GM18499 (cell line): ENCODE results near the gene KRTAP20-1.

Experiments used
- ATAC-seq: cut with Tn5 transposase; IDR thresholded peaks from one replicate; pipeline ENCODE4 v1.9.1; 2021; ENCODE audit warnings: moderate number of reproducible peaks; ENCODE audit not compliant: insufficient read depth, unreplicated experiment

KRTAP20-1 gene, protein sequence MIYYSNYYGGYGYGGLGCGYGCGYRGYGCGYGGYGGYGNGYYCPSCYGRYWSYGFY

DNA sequence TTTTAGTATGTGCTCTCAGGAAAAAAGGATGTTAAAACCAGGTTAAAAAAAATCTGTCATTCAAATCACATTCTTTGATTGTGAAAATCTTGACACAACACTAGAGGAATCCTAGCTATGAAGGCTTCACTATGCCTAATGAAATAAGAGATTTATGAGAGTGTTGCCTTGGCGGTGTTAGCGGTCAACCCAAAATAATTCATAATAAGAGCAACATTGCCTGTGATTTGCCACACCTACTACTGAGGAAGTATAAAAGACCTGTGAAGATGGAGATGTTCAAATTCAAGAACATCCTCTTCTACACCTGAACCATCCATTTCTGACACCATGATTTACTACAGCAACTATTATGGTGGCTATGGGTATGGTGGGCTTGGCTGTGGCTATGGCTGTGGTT lies at the start of gene KRTAP20-1:
KRTAP20-1 (plus strand) TSS at position 301 of the 400 bp plus-strand sequence; CDS start at position 331, 30 bp downstream.
- ATAC-seq = no peak

DNA sequence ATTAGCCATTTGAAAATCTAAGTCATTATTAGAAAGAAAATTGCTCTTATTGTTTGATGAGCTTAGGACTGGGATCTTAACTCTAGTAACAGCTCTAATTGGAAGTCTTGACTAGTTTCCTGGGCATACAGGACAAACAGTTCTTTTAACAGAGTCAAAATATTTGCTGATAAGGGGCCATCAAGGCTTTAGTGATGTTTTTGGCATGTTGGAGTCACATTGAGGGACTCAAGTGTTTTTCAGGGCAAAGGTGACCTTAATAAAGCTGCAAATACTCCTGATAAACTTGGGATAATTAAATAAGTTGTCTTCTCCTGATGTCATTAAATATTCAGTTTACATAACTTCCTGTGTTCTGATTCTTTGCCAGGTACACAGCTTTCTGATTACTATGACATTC lies 48.6 kb upstream of the KRTAP20-1 start:
- ATAC-seq = no peak

DNA sequence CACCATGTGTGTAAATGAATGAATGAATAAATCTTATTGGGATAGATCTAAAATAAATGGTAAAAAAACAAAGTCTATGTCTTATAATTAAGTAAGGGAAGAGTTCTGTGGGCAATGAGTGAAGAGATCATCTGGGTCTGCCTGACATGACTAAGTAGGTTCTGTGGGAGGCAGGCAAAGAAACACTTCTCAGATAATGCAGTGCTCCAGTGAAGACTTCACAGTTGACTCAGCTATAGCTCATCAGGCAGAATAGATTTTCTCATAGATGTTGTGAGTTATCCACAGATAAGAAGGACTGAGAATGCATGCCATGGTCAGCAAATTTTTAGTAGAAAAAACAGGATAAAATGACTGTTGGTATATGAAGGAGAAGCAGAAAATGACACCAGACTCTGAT lies 38.5 kb upstream of the KRTAP20-1 start:
- ATAC-seq = no peak

DNA sequence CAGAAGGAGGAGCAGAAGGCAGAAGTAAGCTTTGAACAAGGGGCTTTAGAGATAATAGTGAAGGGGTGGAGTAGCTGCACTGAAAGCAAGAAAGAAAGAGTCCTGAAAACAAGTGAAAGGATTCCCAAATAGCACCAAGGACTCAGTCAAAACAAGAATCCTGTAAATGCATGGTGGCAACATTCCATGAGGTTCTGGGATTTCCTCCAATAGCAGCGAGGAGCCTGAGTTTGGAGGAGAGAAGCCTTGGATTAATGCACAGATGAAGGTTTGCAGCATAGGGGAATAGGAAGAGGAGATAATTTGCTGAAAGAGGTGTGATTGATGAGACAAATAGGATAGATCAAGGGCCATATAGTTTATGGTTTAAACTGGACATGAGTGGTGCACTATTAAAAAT lies 36.9 kb upstream of the KRTAP20-1 start:
- ATAC-seq = no peak

DNA sequence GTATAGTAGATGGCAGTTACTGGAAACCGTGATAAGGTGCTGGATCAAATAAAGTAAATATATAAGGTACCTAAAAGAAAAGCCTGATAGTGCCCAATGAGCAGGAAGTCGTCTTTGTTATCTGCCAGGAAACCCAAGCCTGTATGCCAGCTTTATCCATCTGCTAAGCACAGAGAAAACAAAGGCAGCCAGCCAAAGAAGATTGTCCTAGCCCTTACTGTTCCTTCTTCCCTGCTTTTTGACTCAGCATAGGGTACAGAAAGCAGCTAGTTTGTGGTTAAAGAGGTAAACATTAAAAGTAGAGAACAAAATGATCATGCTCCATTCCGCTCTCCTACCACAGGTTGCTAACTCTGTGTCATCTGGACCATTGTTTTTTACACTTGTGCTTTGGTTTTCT lies 36.1 kb upstream of the KRTAP20-1 start:
- ATAC-seq = no peak

DNA sequence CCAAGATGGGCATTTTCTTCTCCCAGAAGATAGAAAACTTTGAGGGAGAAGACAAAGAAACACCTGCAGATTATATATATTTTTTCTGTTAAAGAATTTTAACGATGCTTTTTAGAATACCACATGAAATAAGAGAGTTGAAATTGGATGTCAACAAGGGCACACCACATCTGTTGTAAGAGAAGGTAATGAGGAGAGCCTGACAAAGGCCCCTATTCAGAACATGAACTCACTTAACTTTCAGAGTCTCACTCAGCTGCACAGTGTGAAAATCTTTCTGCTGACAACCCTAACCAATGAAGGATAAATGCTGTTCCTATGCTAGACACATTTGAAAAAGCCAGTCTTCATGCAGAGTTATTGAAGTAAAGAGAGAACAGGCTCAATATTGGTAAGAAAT lies 33.4 kb upstream of the KRTAP20-1 start:
- ATAC-seq = no peak

DNA sequence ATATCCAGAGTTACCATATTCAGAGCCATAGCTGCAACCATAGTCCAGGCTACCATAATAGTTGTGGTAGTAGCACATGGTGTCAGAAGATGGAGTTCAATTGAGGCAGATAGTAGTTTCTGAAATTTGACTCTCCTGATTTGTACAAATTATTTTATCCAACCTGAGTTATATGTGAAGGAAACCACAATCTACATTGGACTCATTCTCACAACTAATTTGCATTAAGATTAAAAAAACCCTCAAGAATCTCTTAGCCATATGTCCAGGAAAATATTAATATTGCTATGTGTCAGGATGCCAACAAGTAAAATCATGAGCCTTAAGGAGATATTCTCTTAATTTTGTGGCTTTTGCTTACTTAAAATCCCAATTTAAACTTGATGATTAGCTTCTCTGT lies 25.9 kb upstream of the KRTAP20-1 start, which contains the start of gene KRTAP22-2:
KRTAP22-2 (minus strand) TSS at position 101 of the 400 bp plus-strand sequence.
- no peak for ATAC-seq

DNA sequence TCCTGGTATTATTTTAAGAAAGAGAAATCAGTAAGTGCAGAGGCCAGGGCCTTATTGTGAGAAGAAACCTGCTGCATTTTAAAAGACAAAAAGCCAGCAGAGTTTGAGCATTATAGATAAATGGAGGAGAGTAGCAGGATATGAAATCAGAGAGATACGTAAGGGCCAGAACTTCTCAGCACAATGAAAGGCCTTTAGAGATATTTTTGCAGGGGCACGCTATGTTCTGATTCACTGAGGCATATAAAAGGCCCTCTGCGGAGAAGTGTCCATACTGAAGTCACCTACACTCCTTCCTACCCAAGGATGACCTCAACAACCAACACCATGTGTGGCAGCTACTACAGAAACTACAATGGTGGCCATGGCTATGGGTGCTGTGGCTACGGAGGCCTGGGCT lies 24.1 kb upstream of the KRTAP20-1 start, which contains the start of gene KRTAP6-3:
KRTAP6-3 (plus strand) TSS at position 301 of the 400 bp plus-strand sequence; CDS start at position 307, 6 bp downstream.
- ATAC-seq = no peak

DNA sequence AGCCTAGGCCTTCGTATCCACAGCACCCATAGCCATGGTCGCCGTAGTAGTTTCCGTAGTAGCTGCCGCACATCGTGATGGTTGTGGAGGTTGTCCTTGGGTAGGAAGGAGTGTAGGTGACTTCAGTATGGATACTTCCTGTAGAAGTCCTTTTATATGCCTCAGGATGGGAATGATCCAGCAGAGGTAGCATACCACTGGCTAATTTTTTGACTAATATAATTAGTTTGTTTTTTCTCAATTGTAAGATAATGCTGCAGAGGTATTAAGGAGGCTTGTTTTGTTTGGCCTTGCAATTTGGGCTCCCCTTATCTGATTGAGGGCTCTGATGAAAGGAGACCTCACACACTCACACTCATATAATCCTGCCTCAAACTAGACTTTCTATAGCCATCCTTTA lies 17.4 kb upstream of the KRTAP20-1 start, which contains the start of gene KRTAP6-2:
KRTAP6-2 (minus strand) TSS at position 101 of the 400 bp plus-strand sequence; CDS start at position 73, 28 bp downstream.
- ATAC-seq = no peak

DNA sequence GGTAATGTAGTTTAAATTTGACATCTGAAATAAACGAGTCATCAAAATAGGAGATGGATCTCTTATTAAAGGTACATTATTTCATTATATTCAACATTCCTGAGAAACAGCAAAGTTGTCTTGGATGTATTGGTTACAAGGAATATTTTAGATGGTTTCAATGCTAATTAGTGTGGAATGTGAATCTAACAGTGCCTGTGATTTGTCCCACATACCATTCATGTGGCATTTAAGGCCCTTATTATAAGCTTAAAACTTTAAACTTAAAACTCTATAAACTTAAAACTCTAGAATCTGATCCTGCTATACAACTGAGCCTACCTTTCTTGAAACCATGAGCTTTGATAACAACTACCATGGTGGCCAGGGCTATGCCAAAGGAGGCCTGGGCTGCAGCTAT lies 15.4 kb upstream of the KRTAP20-1 start, which contains the start of gene KRTAP22-1:
KRTAP22-1 (plus strand) TSS at position 301 of the 400 bp plus-strand sequence.
- no peak for ATAC-seq

DNA sequence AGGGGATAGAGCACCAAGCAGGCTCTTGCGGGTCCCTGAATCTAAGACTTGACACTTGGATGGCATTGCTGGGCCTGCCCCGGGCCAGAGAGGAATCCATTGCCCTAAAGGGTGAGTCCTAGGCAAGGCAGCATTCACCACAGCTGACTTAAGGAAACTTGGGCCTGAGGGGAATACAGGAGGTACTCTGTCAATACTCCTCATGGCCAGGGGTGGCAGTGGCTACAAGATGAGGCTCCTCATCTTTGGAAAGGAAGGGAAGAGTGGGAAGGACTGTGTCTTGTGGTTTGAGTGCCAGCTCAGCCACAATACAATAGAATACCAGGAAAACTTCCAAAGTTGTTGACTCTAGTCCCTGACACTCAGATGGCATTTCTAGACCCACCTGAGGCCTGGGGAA lies 10.3 kb upstream of the KRTAP20-1 start:
- ATAC-seq = no peak

DNA sequence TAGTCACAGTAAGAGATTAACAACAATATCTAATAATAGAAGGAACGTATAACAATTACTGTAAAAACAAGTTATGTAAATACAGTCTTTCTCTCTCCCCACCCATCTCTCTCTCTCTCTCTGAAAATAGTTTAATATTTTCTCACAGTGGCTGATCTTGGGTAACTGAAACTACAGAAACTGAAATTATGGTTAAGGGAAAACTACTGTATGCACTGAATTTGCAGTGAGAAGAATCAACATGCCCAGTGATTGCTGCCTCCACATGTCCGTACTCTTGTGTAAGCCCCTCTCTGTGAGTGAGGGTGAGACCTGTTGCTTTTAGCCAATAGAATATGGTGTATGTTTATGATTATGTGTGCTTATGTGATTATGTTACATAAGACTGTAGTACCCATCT lies 4.1 kb upstream of the KRTAP20-1 start:
- no peak for ATAC-seq

DNA sequence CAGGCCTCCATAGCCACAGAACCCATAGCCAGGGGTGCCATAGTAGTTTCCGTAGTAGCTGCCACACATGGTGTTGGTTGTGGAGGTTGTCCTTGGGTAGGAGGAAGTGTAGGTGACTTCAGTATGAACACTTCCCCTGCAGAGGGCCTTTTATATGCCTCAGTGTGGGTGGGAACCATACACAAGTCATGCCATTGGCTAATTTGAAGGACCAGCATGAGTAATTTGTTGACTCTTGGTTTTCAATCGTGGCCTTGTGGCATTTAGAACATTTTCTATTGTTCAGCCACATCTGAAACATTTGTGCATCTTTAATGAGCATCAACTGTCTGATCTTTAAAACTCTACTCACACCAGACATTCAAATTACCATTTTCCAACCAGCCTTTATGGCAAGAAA lies 2.4 kb upstream of the KRTAP20-1 start, which contains the start of gene KRTAP6-1:
KRTAP6-1 (minus strand) TSS at position 95 of the 400 bp plus-strand sequence; CDS start at position 69, 26 bp downstream.
- no peak for ATAC-seq

DNA sequence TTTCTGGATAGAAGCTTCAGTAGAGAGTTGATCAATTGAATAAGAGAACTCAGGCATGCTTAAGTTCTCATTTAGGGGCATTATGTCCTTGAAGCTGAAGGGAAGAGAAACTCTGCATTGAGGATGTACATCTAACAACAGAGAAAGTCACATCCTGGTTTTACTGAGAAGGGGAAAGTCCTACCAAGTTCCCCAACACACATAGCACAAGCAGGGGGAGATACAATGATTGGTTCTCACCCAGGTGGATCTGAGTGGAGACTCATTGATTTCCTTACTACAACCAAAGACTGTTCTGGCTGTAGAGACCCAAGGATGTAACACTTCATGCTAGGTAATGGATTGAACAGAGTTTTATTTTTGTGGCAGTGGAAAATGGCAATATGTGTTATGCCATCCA lies 1.0 kb upstream of the KRTAP20-1 start:
- no peak for ATAC-seq

DNA sequence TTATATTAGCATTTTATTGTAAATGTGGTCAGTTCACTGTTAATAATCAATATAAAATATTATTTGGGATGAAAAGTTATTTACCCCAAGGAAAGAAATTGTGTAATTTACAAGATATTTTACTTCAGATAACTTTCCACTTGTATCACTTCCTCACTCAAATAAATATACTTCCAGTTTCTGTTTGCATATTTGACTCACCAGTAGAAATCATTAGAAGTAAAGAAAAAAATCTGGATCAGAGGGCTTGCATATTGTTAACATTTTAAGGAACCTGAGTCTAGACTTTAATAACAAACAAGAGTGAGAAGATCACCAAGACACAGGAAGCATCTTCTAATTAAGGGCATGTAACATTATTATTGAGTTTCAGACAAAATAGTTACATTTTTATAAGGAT lies 3.9 kb downstream of the KRTAP20-1 start:
- no peak for ATAC-seq

DNA sequence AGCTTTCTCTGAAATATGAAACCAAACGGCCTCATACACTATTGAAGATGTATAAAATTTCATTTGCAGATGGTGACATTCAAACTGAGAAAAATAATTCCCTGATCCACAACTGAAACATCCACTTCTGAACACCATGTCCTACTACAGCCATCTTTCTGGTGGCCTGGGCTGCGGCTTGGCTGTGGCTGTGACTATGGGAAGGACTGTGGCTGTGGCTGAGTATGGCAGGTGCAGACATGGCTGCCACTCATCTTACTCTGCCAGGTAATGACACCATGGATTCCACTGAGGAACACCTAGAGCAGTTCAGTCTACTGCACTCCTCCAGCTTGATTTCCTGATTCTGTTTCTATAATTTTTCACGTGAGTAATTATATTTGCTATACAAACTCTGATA lies 4.3 kb downstream of the KRTAP20-1 start, which contains the start of gene KRTAP20-4:
KRTAP20-4 (plus strand) TSS at position 106 of the 400 bp plus-strand sequence.
- ATAC-seq = no peak

DNA sequence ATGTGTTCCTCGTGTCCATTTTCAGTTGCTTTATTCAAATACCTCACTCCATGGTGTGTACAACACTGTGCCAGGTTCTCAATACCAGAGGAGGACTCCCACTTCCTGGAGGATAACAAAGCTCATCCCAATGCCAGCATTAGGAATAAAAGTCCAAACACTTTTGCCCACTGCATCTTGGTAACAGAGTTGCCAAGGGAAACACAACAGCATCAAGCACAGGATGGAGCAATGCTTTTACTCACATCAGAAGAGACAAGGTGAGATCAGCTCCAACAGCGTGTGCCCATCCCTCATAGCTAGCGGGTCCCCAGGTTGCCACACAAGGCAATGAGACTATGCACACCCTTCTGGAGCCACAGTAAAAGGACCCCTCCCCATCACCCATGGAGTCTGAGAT lies 7.1 kb downstream of the KRTAP20-1 start:
- ATAC-seq = no peak

DNA sequence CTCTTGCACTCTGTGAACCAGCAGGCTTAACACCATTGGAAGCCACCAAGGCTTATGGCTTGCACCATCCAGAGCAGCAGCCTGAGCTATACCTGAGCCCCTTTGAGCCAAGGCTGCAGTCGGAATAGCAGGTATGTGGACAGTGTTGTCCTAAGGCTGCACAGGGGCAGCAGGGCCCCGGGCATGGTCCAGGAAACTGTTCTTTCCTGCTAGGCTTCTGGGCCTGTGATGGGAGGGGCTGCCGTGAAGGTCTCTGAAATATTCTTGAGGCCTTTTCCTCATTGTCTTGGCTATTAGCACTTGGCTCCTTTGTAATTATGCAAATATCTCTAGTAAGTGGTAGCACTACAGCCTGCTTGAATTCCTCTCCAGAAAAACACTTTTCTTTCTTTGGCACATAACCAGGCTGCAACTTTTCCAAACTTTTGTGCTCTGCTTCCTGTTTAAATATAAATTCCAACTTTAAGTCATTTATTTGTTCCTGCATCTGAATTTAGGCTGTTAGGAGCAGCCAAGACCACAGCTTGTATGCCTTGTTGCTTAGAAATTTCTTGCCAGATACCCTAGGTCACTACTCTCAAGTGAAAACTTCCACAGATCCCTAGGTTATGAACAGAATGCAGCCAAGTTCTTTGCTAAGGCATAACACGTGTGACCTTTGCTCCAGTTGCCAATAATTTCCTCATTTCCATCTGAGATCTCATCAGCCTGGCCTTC lies 9.4 kb downstream of the KRTAP20-1 start:
- ATAC-seq = no peak

DNA sequence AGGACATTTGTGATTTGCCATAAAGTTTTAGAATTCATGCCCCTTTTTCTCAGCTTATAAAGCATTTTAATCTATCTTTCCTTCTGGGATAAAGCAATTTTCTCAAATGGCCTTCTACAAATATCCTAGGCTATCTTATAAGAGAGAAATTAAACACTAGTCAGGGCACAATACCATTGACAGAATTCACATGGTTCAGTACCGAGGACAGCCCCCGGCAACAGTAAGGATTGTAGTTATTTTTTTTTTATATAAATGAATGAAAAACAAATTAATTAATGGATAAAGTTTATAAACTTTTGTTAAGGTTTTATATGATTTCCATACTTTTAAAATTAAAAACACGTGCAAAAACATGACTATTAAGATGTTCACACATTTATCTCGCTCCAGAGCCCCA lies 11.9 kb downstream of the KRTAP20-1 start:
- no peak for ATAC-seq

DNA sequence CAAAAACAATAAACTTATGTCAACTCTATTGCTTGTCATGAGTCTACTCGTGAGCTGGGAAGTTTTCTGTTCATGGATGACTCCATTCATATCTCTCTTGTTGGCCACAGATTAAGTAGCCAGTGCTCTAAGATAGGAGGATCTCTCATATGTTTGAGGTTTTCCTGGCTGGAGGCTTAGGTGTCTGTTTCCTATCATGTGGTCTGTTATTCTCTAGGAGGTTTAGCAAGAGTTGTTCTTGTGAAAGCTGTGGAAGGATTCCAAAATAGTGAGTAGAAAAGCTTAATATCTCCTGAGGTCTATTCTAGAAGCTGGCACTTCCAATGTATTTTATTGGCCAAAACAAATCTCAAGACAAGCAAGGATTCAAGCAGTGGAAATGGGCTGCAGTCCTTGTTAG lies 13.0 kb downstream of the KRTAP20-1 start:
- no peak for ATAC-seq

DNA sequence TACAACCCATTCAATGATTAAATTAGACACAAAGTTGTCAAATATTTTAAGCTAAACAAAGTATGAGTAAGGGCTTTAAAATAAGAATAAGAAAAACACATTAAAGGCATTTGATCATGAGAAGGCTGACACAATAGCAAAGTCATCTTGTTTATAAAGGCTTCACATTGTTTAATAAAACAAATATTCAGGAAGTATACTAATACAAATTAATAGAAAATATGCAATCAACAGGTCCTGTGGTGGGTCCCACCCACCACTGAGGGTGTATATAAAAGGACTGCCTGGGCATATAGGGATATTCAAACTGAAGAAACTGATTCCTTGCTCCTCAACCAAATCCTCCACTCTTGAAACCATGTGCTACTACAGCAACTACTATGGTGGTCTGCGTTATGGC lies 18.7 kb downstream of the KRTAP20-1 start, which contains the start of gene KRTAP20-2:
KRTAP20-2 (plus strand) TSS at position 301 of the 400 bp plus-strand sequence; CDS start at position 359, 58 bp downstream.
- no peak for ATAC-seq
